ENCODE measurements around the gene TRIM24. TPM values are rescaled to one million over a fixed set of nuclear protein-coding genes. Genes with fewer than 3 reads are reported as not detected.
A peak's percentile ranks its signal among the peaks of the same experiment; 100 is the strongest.

The TRIM24 gene
- total RNA-seq, 1 donor from 2014 or later: 60.3 TPM

DNA sequence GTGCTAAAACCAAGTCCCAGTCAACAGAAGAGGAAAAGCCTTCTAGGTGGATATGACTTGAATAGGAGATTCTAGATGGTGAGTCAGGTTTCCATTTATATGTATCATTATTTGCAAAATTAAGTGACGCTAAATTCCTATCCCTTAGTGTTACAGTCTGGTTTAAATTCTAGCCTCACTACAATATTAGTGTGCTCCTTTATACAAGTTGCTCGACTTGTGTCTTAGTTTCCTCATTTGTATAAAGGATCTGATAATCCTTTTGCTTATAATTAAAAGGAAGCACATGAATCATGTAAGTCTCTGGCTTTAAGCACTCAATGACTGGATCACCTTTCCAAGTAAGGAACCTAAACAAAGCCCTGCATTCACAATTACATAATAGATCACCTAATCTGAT, 135.4 kb downstream of the TRIM24 start:
- no peak overlapping the region for H2AFZ ChIP-seq (ENCODE audit: low read depth, low read length)
- H3K9me3 ChIP-seq (ENCODE audit: insufficient read depth, low read depth, low read length): no peaks in the 10 kb centered on the region
- no peaks in the 10 kb centered on the region for H3K27me3 ChIP-seq (ENCODE audit: insufficient read depth, low read length)
- no peaks in the 10 kb centered on the region for H3K9me3 Mint-ChIP-seq (ENCODE audit: unreplicated experiment)
- H4K20me1 ChIP-seq (ENCODE audit: insufficient read depth, low read length): no peaks in the 10 kb centered on the region
- H3K9ac ChIP-seq (ENCODE audit: low read length): no peak overlapping the region
- no peak overlapping the region for H3K27ac Mint-ChIP-seq (ENCODE audit: unreplicated experiment)
- H3K4me1 Mint-ChIP-seq (ENCODE audit: low read depth, unreplicated experiment): no peaks in the 10 kb centered on the region
- no peaks in the 10 kb centered on the region for H3K36me3 ChIP-seq (ENCODE audit: insufficient read depth, low read length)
- no peak overlapping the region for H3K4me3 ChIP-seq (ENCODE audit: insufficient read depth, low read depth, low read length)
- no peak for FAIRE-seq
- no peak overlapping the region for H3K4me2 ChIP-seq (ENCODE audit: low read length)
- no peaks in the 10 kb centered on the region for H3K27me3 Mint-ChIP-seq (ENCODE audit: low read depth, unreplicated experiment)
- H3K27ac ChIP-seq (ENCODE audit: low read depth, low read length): no peak overlapping the region
- no peaks in the 10 kb centered on the region for H3K4me1 ChIP-seq (ENCODE audit: insufficient read depth, low read length)
- H3K4me3 Mint-ChIP-seq (ENCODE audit: unreplicated experiment): no peak overlapping the region
- DNase-seq (ENCODE audit: low read depth): no peak
- H3K79me2 ChIP-seq (ENCODE audit: insufficient read depth, low read length): no peaks in the 10 kb centered on the region
- TF ChIP-seq, protein P1, sequence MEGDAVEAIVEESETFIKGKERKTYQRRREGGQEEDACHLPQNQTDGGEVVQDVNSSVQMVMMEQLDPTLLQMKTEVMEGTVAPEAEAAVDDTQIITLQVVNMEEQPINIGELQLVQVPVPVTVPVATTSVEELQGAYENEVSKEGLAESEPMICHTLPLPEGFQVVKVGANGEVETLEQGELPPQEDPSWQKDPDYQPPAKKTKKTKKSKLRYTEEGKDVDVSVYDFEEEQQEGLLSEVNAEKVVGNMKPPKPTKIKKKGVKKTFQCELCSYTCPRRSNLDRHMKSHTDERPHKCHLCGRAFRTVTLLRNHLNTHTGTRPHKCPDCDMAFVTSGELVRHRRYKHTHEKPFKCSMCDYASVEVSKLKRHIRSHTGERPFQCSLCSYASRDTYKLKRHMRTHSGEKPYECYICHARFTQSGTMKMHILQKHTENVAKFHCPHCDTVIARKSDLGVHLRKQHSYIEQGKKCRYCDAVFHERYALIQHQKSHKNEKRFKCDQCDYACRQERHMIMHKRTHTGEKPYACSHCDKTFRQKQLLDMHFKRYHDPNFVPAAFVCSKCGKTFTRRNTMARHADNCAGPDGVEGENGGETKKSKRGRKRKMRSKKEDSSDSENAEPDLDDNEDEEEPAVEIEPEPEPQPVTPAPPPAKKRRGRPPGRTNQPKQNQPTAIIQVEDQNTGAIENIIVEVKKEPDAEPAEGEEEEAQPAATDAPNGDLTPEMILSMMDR (IDR thresholded peaks at IDR 0.05; ENCODE audit: insufficient read depth, low read depth, low read length): no peak
- H3K36me3 Mint-ChIP-seq (ENCODE audit: low read depth, unreplicated experiment): no peaks in the 10 kb centered on the region

GRCh38 chr7:138602451-138602850, 142.4 kb downstream of the TRIM24 start:
- H3K36me3 Mint-ChIP-seq (ENCODE audit: low read depth, unreplicated experiment): no peaks in the 10 kb centered on the region
- no peak for FAIRE-seq

DNA sequence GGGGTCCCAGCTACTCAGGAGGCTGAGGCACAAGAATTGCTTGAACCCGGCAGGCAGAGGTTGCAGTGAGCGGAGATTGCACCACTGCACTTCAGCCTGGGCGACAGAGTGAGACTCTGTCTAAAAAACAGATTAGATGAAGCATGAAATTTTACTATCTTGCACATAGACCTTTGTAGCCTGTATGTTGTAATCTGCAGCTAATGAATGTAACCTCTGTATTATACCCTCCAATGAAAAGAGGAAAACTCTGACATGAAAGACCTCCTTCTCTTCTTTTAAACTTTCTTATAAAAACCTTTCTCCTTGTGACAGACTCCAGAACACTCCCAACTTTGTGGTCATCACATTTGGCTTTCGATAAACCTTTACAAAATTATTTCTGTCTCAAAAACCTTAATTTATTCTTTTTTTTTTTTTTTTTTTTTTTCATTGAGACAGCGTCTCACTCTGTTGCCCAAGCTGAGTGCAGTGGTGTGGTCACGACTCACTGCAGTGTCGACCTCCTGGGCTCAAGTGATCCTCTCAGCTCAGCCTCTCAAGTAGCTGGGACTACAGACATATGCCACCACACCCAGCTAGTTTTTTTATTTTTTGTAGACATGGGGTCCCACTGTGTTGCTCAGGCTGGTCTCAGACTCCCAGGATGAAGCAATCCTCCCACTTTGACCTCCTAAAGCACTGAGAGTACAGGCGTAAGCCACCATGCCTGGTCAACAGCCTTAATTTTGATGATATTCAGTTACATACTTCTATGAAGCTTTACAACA, 143.7 kb downstream of the TRIM24 start:
- TF ChIP-seq EZH2 (IDR thresholded peaks at IDR 0.05; ENCODE audit: insufficient read depth, low read length): no peak
- TF ChIP-seq, protein P1 (IDR thresholded peaks at IDR 0.05; ENCODE audit: insufficient read depth, low read depth, low read length): no peak
- Mint-ChIP-seq H3K4me1 (ENCODE audit: low read depth, unreplicated experiment) (peaks cover 28% of the 10 kb centered on the region), H3K9me3 (ENCODE audit: unreplicated experiment) (peaks cover 4% of the 10 kb centered on the region), H3K4me3 (ENCODE audit: unreplicated experiment) (no peak overlapping the region), H3K36me3 (ENCODE audit: low read depth, unreplicated experiment) (no peaks in the 10 kb centered on the region), H3K27ac (ENCODE audit: unreplicated experiment) (peak overlapping the region; percentile 47), H3K27me3 (ENCODE audit: low read depth, unreplicated experiment) (no peaks in the 10 kb centered on the region)
- no peak overlapping the region for H3K27ac ChIP-seq (ENCODE audit: low read depth, low read length)
- H3K27me3 ChIP-seq (ENCODE audit: insufficient read depth, low read length): no peaks in the 10 kb centered on the region
- no peak overlapping the region for H3K9ac ChIP-seq (ENCODE audit: low read length)
- no peaks in the 10 kb centered on the region for H3K4me1 ChIP-seq (ENCODE audit: insufficient read depth, low read length)
- no peak overlapping the region for H3K4me3 ChIP-seq (ENCODE audit: insufficient read depth, low read depth, low read length)
- no peaks in the 10 kb centered on the region for H3K36me3 ChIP-seq (ENCODE audit: insufficient read depth, low read length)
- DNase-seq (ENCODE audit: low read depth) (no peak), FAIRE-seq (no peak)
- H3K9me3 ChIP-seq (ENCODE audit: insufficient read depth, low read depth, low read length): no peaks in the 10 kb centered on the region
- H2AFZ ChIP-seq (ENCODE audit: low read depth, low read length): no peak overlapping the region
- H3K4me2 ChIP-seq (ENCODE audit: low read length): no peak overlapping the region
- no peaks in the 10 kb centered on the region for H3K79me2 ChIP-seq (ENCODE audit: insufficient read depth, low read length)
- no peaks in the 10 kb centered on the region for H4K20me1 ChIP-seq (ENCODE audit: insufficient read depth, low read length)

More at GRCh38 chr7:138602451-138602850, 142.4 kb downstream of the TRIM24 start:
- no peaks in the 10 kb centered on the region for H4K20me1 ChIP-seq (ENCODE audit: insufficient read depth, low read length)
- H3K27me3 ChIP-seq (ENCODE audit: insufficient read depth, low read length): no peaks in the 10 kb centered on the region
- peaks cover 21% of the 10 kb centered on the region for H3K4me1 Mint-ChIP-seq (ENCODE audit: low read depth, unreplicated experiment)
- H3K9me3 Mint-ChIP-seq (ENCODE audit: unreplicated experiment): peaks cover 4% of the 10 kb centered on the region
- no peak overlapping the region for H2AFZ ChIP-seq (ENCODE audit: low read depth, low read length)
- H3K27me3 Mint-ChIP-seq (ENCODE audit: low read depth, unreplicated experiment): no peaks in the 10 kb centered on the region
- H3K36me3 ChIP-seq (ENCODE audit: insufficient read depth, low read length): no peaks in the 10 kb centered on the region
- no peak for TF ChIP-seq EZH2 (IDR thresholded peaks at IDR 0.05; ENCODE audit: insufficient read depth, low read length)
- TF ChIP-seq, protein P1 (IDR thresholded peaks at IDR 0.05; ENCODE audit: insufficient read depth, low read depth, low read length): no peak
- no peak overlapping the region for H3K4me3 ChIP-seq (ENCODE audit: insufficient read depth, low read depth, low read length)
- DNase-seq (ENCODE audit: low read depth): no peak
- H3K9me3 ChIP-seq (ENCODE audit: insufficient read depth, low read depth, low read length): no peaks in the 10 kb centered on the region
- no peaks in the 10 kb centered on the region for H3K79me2 ChIP-seq (ENCODE audit: insufficient read depth, low read length)
- no peak overlapping the region for H3K9ac ChIP-seq (ENCODE audit: low read length)
- H3K4me1 ChIP-seq (ENCODE audit: insufficient read depth, low read length): no peaks in the 10 kb centered on the region
- no peak overlapping the region for H3K4me3 Mint-ChIP-seq (ENCODE audit: unreplicated experiment)
- H3K4me2 ChIP-seq (ENCODE audit: low read length): no peak overlapping the region
- H3K27ac ChIP-seq (ENCODE audit: low read depth, low read length): no peak overlapping the region
- H3K27ac Mint-ChIP-seq (ENCODE audit: unreplicated experiment): no peak overlapping the region

All from astrocyte (in vitro differentiated cells and primary cell).